HepG2 (cell line): ENCODE measurements around the gene ZPBP. TPM values are rescaled to one million over a fixed set of nuclear protein-coding genes. Genes with fewer than 3 reads are reported as not detected.

Experiments used
- ATM ChIP-seq: fragments of 450-650 bp; IDR thresholded peaks from 2 replicates; pipeline ENCODE4 v1.7.1; 2017; ENCODE audit warnings: mild to moderate bottlenecking, borderline replicate concordance
- CHD2 ChIP-seq: IDR thresholded peaks from 2 replicates; pipeline ENCODE4 v1.6.1; 2011; ENCODE audit warnings: low read depth, low read length, improper control_type of control experiment
- FUBP1 ChIP-seq: sonication (generic); formaldehyde crosslinking; IDR thresholded peaks from 2 replicates; pipeline ENCODE4 v1.5.1; 2020; ENCODE audit warnings: missing genetic modification reagents, mild to moderate bottlenecking, borderline replicate concordance
- GFI1 ChIP-seq: sonication (generic); formaldehyde crosslinking; IDR thresholded peaks from 2 replicates; pipeline ENCODE4 v1.5.0; 2020; ENCODE audit warnings: missing genetic modification reagents, mild to moderate bottlenecking, borderline replicate concordance
- MAFF ChIP-seq: IDR thresholded peaks from 2 replicates; pipeline ENCODE4 v1.6.1; 2011; ENCODE audit warnings: low read depth, low read length, improper control_type of control experiment
- NFE2L2 ChIP-seq: fragments of 150-350 bp; IDR thresholded peaks from 2 replicates; pipeline ENCODE4 v1.6.1; 2014; ENCODE audit warnings: low read length
- SOX5 ChIP-seq: IDR thresholded peaks from 2 replicates; pipeline ENCODE4 v1.6.1; 2016; ENCODE audit warnings: borderline replicate concordance
- U2AF1 ChIP-seq: fragments of 200-400 bp; formaldehyde crosslinking; optimal IDR thresholded peaks from 2 replicates; pipeline ENCODE3; 2017; ENCODE audit warnings: mild to moderate bottlenecking, low read depth, low read length
- ZFP37 ChIP-seq: sonication (generic); formaldehyde crosslinking; IDR thresholded peaks from 2 replicates; pipeline ENCODE4 v1.4.0; 2020; ENCODE audit warnings: missing genetic modification reagents, borderline replicate concordance
- ZNF281 ChIP-seq: sonication (generic); formaldehyde crosslinking; IDR thresholded peaks from 2 replicates; pipeline ENCODE4 v1.4.0; 2020; ENCODE audit warnings: missing genetic modification reagents, borderline replicate concordance
- polyA plus RNA-seq, 8 experiments: library from polyadenylated mRNA; depleted of rRNA in 3 of 8; stranded (reverse) in 7 of 8; unstranded in 1 of 8; fragments of >200 nt; fragmentation: Illumina TruSeq in 4 of 8; extraction: Trizol in 4 of 8; gene quantifications; 2 replicates each; pipeline versions ENCODE4 v1.2.1 to v1.2.3, GENCODE V29; 2011 to 2016; ENCODE audit warnings: low read depth in 4 of 8, missing spikeins in 1 of 8, mixed read lengths in 1 of 8; ENCODE audit not compliant: insufficient read depth in 1 of 8
- total RNA-seq, 5 experiments: library from RNA; depleted of rRNA; stranded (reverse); fragments of >200 nt; fragmentation: Illumina TruSeq; extraction: Trizol; gene quantifications; 2 replicates each; pipeline ENCODE4 v1.2.3, GENCODE V29; 2016; ENCODE audit warnings: low read depth in 1 of 5

Gene ZPBP
- total and polyA plus RNA-seq, 2 of the 13 experiments (the other 11 are each of a cell fraction or from before 2014, with no cell fraction given) = not detected

- no peak for TF ChIP-seq FUBP1 (CRISPR knock-in tag)
- TF ChIP-seq U2AF1 = no peak
- TF ChIP-seq ZFP37 (CRISPR knock-in tag) = no peak
- no peak for TF ChIP-seq CHD2
- no peak for TF ChIP-seq NFE2L2
- TF ChIP-seq GFI1 (CRISPR knock-in tag) = no peak
- no peak for TF ChIP-seq MAFF
- TF ChIP-seq ZNF281 (CRISPR knock-in tag) = no peak
- no peak for TF ChIP-seq SOX5 (CRISPR knock-in tag)
- no peak for TF ChIP-seq ATM
Observed at GRCh38 chr7:50141854-50142253, 48.8 kb upstream of the ZPBP start (continued).
